Esophagus (tissue), 2 donors: ENCODE data around the gene GNG13. TPM values are rescaled to one million over a fixed set of nuclear protein-coding genes. Genes with fewer than 3 reads are reported as not detected.

Experiments
- H3K27ac ChIP-seq, 2 donors: one replicate each; pipeline ENCODE4 v1.5.1; 2013; ENCODE audit warnings: low read depth in 2 of 2, mild to moderate bottlenecking in 2 of 2, inconsistent platforms in 1 of 2, low read length in 1 of 2, moderate library complexity in 1 of 2
- H3K27me3 ChIP-seq, 2 donors: one replicate each; pipeline ENCODE4 v1.6.1; 2013; ENCODE audit warnings: low read length in 2 of 2, control low read depth in 1 of 2, mild to moderate bottlenecking in 1 of 2; ENCODE audit not compliant: insufficient read depth in 2 of 2, control insufficient read depth in 1 of 2
- H3K36me3 ChIP-seq, 2 donors: one replicate each; pipeline ENCODE4 v1.6.1; 2013; ENCODE audit warnings: low read length in 1 of 2; ENCODE audit not compliant: control insufficient read depth in 2 of 2, insufficient read depth in 2 of 2
- H3K4me1 ChIP-seq, 2 donors: one replicate each; pipeline ENCODE4 v1.6.1; 2013; ENCODE audit warnings: low read length in 1 of 2; ENCODE audit not compliant: control insufficient read depth in 2 of 2, insufficient read depth in 2 of 2
- H3K4me3 ChIP-seq, 2 donors: one replicate each; pipeline ENCODE4 v1.5.1; 2013; ENCODE audit warnings: low read length in 2 of 2, mild to moderate bottlenecking in 2 of 2, low read depth in 1 of 2, moderate library complexity in 1 of 2
- H3K9me3 ChIP-seq, 2 donors: one replicate each; pipeline ENCODE4 v1.6.1; 2013; ENCODE audit warnings: mild to moderate bottlenecking in 2 of 2, low read depth in 1 of 2, low read length in 1 of 2, moderate library complexity in 1 of 2; ENCODE audit not compliant: control insufficient read depth in 2 of 2, insufficient read depth in 1 of 2
- WGBS, 2 donors: extraction: QIAGEN DNeasy Blood & Tissue Kit; methylation state at CpG; one replicate each; pipeline ENCODE4 v1.1.7; 2013; 5-methylcytosine and 5-hydroxymethylcytosine counted together
- polyA plus RNA-seq, 2 donors: library from polyadenylated mRNA; stranded (reverse); fragments of 200-250 nt; gene quantifications; one replicate each; pipeline ENCODE4 v1.2.3, GENCODE V29; 2013
- donor health status: healthy with polysubstance abuse.
- donor health status: Bipolar disorder and iron deficiency.

Gene GNG13
- polyA plus RNA-seq, 2 donors = not detected

- Histone ChIP-seq H3K27ac (no peak overlapping the region), H3K27me3 (no peaks in the 10 kb centered on the region), H3K36me3 (peaks cover 0 to 22% of the 10 kb centered on the region in 2 donors), H3K4me3 (no peak overlapping the region), H3K4me1 (peaks cover 8 to 19% of the 10 kb centered on the region in 2 donors), H3K9me3 (no peaks in the 10 kb centered on the region)
- WGBS, 2 donors = 95 to 96% methylated on average over 21 to 23 of the region's 23 CpGs
Measured at GRCh38 chr16:791131-791530, 9.4 kb downstream of the GNG13 start.

GRCh38 chr16:790086-790485, 10.4 kb downstream of the GNG13 start:
- Histone ChIP-seq H3K27me3 (no peaks in the 10 kb centered on the region), H3K36me3 (peaks cover 0 to 24% of the 10 kb centered on the region in 2 donors), H3K9me3 (no peaks in the 10 kb centered on the region), H3K4me1 (peaks cover 8 to 21% of the 10 kb centered on the region in 2 donors), H3K4me3 (no peak overlapping the region), H3K27ac (no peak overlapping the region)
- 91 to 96% methylated on average over 17 of the region's 17 CpGs for WGBS, 2 donors

- Histone ChIP-seq H3K27me3 (no peaks in the 10 kb centered on the region), H3K36me3 (peaks cover 0 to 24% of the 10 kb centered on the region in 2 donors), H3K9me3 (no peaks in the 10 kb centered on the region), H3K4me1 (peaks cover 8 to 21% of the 10 kb centered on the region in 2 donors), H3K4me3 (peak overlapping the region; percentile 58 to 78), H3K27ac (no peak overlapping the region)
- 71 to 75% methylated on average over 33 of the region's 33 CpGs for WGBS, 2 donors
Measured at GRCh38 chr16:789191-789850, 11.2 kb downstream of the GNG13 start.

GRCh38 chr16:788399-789126, 12.0 kb downstream of the GNG13 start, which contains the start of gene CHTF18:
CHTF18 (plus strand) TSS chr16:788620; CDS start chr16:788685, 65 bp downstream.
- Histone ChIP-seq H3K4me1 (peaks cover 12 to 26% of the 10 kb centered on the region in 2 donors), H3K9me3 (no peaks in the 10 kb centered on the region), H3K27ac (peak within 1 kb of the TSS; percentile 59 to 69), H3K36me3 (peaks cover 0 to 24% of the 10 kb centered on the region in 2 donors), H3K4me3 (peak within 1 kb of the TSS; percentile 88 to 91), H3K27me3 (no peaks in the 10 kb centered on the region)
- WGBS, 2 donors = 0 to 1% methylated on average over 64 to 97 of the region's 97 CpGs

- peak within 1 kb of the TSS; percentile 88 to 91 for H3K4me3 ChIP-seq
- 0 to 1% methylated on average over 41 to 45 of the region's 45 CpGs for WGBS, 2 donors
- no peaks in the 10 kb centered on the region for H3K9me3 ChIP-seq
- peaks cover 12 to 31% of the 10 kb centered on the region in 2 donors for H3K4me1 ChIP-seq
- no peaks in the 10 kb centered on the region for H3K27me3 ChIP-seq
- peaks cover 0 to 19% of the 10 kb centered on the region in 2 donors for H3K36me3 ChIP-seq
- peak within 1 kb of the TSS; percentile 59 to 69 for H3K27ac ChIP-seq
Measured at GRCh38 chr16:787978-788398, 12.5 kb downstream of the GNG13 start, which contains the start of gene RPUSD1. RPUSD1 (minus strand) TSS chr16:788381; CDS start chr16:787737, 644 bp downstream.

- Histone ChIP-seq H3K27ac (no peak overlapping the region), H3K4me1 (peaks cover 12 to 37% of the 10 kb centered on the region in 2 donors)
- WGBS, 2 donors = 32 to 33% methylated on average over 47 of the region's 47 CpGs
Measured at GRCh38 chr16:787321-787966, 13.1 kb downstream of the GNG13 start.

DNA sequence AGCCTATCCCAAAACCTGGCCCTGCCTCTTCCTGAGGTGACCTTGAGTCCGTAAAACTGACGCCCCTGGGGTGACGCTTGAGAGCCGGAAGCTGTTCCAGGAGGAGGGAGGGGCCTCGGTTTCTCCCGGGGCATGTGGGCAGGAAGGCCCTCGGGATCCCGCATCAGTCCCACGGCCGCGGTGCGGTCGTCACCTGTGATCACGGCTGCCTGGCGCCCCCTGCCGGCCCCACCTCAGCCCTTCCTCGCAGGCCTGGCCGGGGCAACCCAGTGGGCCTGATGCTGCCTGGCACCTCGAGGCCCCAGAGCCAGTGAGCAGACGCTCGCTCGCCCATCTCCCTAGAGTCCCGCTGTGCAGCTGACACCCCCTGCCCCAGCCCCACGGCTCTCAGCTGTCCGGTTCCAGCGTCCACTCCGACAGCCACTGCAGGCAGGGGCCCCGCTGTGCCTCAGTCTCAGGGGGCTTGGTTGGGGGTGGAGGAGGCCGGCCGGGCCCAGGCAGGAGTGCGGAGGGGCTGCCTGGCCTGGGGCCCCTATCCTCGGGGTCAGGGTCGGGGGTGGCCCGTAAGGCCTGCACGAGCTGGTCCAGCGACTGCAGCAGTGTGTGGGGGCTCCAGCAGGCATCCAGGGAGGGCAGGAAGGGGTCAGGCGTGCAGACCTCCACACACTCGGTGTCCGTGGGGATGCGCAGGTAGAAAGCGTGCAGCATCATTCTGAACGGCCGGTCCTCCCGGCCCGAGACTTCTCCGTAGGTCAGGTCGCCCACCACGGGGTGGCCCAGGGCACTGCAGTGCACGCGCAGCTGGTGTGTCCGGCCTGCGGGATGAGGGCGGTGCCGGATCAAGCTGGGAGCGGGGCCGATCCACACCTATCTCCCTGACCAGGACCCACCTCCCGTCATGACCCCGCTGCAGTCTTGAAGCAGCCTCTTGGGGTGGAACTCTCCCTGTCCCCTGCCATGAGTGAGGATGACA, 14.7 kb downstream of the GNG13 start:
- Histone ChIP-seq H3K27ac (no peak overlapping the region), H3K9me3 (no peaks in the 10 kb centered on the region), H3K27me3 (peaks cover 0 to 4% of the 10 kb centered on the region in 2 donors), H3K36me3 (peaks cover 0 to 8% of the 10 kb centered on the region in 2 donors), H3K4me3 (no peak overlapping the region), H3K4me1 (peaks cover 12 to 39% of the 10 kb centered on the region in 2 donors)
- WGBS, 2 donors = 63 to 64% methylated on average over 56 to 58 of the region's 58 CpGs

More at GRCh38 chr16:787321-787966, 13.1 kb downstream of the GNG13 start:
- Histone ChIP-seq H3K9me3 (no peaks in the 10 kb centered on the region), H3K27me3 (peaks cover 0 to 2% of the 10 kb centered on the region in 2 donors), H3K4me3 (peak overlapping the region; percentile 88 to 91), H3K36me3 (peaks cover 0 to 19% of the 10 kb centered on the region in 2 donors)

DNA sequence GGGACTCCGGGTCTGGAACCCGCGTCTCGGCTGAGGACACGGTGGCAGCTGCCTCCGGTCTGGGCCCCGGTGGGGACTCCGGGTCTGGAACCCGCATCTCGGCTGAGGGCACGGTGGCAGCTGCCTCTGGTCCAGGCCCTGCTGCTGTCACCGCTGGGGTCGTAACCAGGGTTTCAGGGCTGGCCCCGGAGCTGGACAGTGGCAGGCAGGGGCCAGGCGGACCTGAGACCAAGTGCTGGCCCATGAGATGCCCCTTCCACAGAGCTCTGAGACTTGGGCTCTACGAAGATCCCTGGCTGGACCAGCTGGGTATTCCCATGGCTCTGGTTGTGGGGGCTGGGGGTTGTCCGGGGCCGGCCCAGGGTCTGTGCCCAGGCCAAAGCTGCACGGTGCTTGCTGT, 16.1 kb downstream of the GNG13 start:
- Histone ChIP-seq H3K27me3 (peaks cover 0 to 4% of the 10 kb centered on the region in 2 donors), H3K4me1 (peaks cover 12 to 37% of the 10 kb centered on the region in 2 donors), H3K27ac (no peak overlapping the region), H3K9me3 (no peaks in the 10 kb centered on the region), H3K36me3 (peaks cover 0 to 8% of the 10 kb centered on the region in 2 donors), H3K4me3 (no peak overlapping the region)
- 89 to 92% methylated on average over 19 of the region's 19 CpGs for WGBS, 2 donors
